Omental fat pad (tissue), 4 donors: Measurements from ENCODE around the gene GAMT. TPM values are rescaled to one million over a fixed set of nuclear protein-coding genes. Genes with fewer than 3 reads are reported as not detected.

ENCODE experiments used
- ATAC-seq: fragments of 150-250 bp; one replicate; pipeline ENCODE4 v1.9.1; 2016; ENCODE audit warnings: mild to moderate bottlenecking, moderate library complexity; ENCODE audit not compliant: low FRiP score
- DNase-seq: peaks from one replicate; pipeline ENCODE4 v3.0.0-alpha.2; 2019; ENCODE audit warnings: low spot score
- CTCF ChIP-seq, 3 donors: fragments of 450-650 bp; IDR thresholded peaks; one replicate each; pipeline ENCODE4 v1.5.1; 2016 to 2017; ENCODE audit warnings: antibody characterized with exemption in 3 of 3, mild to moderate bottlenecking in 3 of 3, moderate library complexity in 2 of 3
- total RNA-seq, 4 donors: library from RNA; depleted of rRNA; stranded (reverse); fragments of >200 nt; gene quantifications; one replicate each; pipeline ENCODE4 v1.1.0, GENCODE V29; 2016

The GAMT gene
- total RNA-seq, 4 donors from 2014 or later, result 10.8 to 16.2 (median 13.7) TPM

GRCh38 chr19:1432507-1432887 is 31.2 kb upstream of the GAMT start:
- no peak for TF ChIP-seq CTCF (IDR thresholded peaks at IDR 0.05)
- no peak for ATAC-seq
- no peak for DNase-seq

DNA sequence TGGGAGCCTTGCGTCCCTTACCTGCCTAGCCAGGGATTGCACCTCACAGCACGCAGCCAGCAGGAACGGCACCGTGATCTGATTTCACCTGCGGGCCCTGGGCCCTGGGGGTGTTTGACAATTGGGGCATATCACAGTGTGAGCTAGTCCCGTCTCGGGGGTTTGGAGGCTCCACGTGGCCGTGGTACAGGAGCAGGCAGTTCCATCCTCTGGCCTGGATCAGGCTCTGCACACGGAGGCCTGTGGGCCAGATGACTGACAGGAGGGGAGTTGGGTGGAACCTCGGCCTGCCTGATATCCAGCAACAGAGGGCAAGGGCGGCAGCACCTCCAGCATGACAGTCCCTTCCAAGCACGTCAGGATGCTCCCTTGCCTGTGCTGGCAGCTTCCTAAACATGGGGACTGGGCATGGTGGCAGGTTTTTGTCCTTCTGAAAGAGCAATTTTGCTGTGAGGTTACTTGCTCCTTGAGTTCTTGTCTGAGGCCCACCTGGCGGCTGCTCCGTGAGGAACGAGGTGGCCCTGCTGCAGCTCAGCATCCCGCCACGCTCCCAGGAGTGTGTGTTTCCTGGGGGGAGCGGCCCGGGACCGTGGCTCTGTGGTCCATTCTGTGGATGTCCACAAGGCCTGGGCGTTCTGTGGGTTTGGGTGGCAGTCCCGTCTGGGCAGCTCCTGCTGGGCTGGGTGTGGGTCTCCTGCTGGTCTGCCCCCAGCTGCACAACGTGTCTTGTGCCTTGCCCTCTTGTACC is 30.6 kb upstream of the GAMT start:
- TF ChIP-seq CTCF (IDR thresholded peaks at IDR 0.05), result no peak
- no peak for DNase-seq
- no peak for ATAC-seq

DNA sequence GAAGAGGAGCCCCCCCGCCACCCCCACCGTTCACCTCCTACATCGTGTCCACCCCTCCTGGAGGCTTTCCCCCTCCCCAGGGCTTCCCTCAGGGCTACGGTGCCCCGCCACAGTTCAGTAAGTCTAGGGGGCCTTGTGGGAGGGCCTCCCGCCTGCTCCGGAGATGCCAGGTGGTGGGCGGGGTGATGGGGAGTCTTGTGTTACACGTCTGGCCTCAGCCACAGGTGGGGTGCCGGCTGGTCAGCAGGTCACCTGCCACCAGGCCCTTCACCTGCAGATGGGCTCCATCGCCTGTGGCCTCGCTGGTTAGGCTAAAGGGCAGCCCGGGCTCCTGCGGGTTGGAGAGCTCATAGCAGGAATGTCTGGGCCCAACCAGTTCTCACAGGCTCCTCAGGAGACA is 28.9 kb upstream of the GAMT start:
- TF ChIP-seq CTCF (IDR thresholded peaks at IDR 0.05), result no peak
- ATAC-seq, result no peak
- DNase-seq, result no peak

DNA sequence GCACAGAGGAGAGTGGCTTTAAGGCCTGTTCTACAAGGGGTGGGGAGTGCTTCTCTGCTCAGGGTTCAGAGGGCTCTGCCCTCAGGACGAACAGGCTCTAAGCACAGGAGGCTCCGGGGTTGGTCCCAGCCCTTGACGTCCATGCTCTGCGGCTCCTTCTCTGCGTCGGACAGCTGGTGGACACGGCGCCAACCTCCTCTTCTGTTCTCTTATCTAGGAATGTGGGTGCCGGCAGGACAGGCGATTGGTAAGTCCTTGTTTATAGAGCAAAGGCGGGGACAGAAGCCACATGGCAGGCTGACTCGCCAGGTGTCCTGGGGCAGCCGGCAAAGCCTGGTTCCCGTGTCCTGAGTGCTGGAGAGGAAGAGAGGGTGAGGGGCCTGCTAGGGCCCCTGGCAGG is 28.4 kb upstream of the GAMT start:
- no peak for TF ChIP-seq CTCF (IDR thresholded peaks at IDR 0.05)
- ATAC-seq, result no peak
- DNase-seq, result no peak

- DNase-seq, result no peak
- no peak for ATAC-seq
- no peak for TF ChIP-seq CTCF (IDR thresholded peaks at IDR 0.05)
Measured at GRCh38 chr19:1428738-1429391, 27.5 kb upstream of the GAMT start.

GRCh38 chr19:1427221-1427920 is 26.0 kb upstream of the GAMT start:
- ATAC-seq (no peak), DNase-seq (no peak)
- no peak for TF ChIP-seq CTCF (IDR thresholded peaks at IDR 0.05)
